ENCODE data around the gene PSMD5.

GRCh38 chr9:120841930-120842684 lies 615 bp downstream of the PSMD5 start:
- no peak for TF ChIP-seq ARNTL (CRISPR knock-in tag; IDR thresholded peaks at IDR 0.05; ENCODE audit: borderline replicate concordance, low read depth)
- TF ChIP-seq BACH2 (CRISPR knock-in tag; IDR thresholded peaks at IDR 0.05; ENCODE audit: borderline replicate concordance) = no peak
- no peak for TF ChIP-seq CSDC2 (CRISPR knock-in tag; IDR thresholded peaks at IDR 0.05)
- TF ChIP-seq ZFP30 (CRISPR knock-in tag; IDR thresholded peaks at IDR 0.05) = no peak
- no peak for TF ChIP-seq ESRRG (CRISPR knock-in tag; IDR thresholded peaks at IDR 0.05)
- TF ChIP-seq CREB5 (CRISPR knock-in tag; IDR thresholded peaks at IDR 0.05; ENCODE audit: low read depth) = no peak
- no peak for TF ChIP-seq GLIS3 (CRISPR knock-in tag; IDR thresholded peaks at IDR 0.05)
- TF ChIP-seq RARB (CRISPR knock-in tag; IDR thresholded peaks at IDR 0.05) = no peak
- TF ChIP-seq PATZ1 (CRISPR knock-in tag; IDR thresholded peaks at IDR 0.05; ENCODE audit: borderline replicate concordance) = no peak
- TF ChIP-seq ZNF70 (CRISPR knock-in tag; IDR thresholded peaks at IDR 0.05) = no peak
- no peak for TF ChIP-seq TSHZ2 (CRISPR knock-in tag; IDR thresholded peaks at IDR 0.05)

Data from SK-N-SH treated with all-trans-retinoic acid at 6 μM for 48 hours (cell line).